ENCODE data around the gene ABTB2.

- TF ChIP-seq, protein P1, sequence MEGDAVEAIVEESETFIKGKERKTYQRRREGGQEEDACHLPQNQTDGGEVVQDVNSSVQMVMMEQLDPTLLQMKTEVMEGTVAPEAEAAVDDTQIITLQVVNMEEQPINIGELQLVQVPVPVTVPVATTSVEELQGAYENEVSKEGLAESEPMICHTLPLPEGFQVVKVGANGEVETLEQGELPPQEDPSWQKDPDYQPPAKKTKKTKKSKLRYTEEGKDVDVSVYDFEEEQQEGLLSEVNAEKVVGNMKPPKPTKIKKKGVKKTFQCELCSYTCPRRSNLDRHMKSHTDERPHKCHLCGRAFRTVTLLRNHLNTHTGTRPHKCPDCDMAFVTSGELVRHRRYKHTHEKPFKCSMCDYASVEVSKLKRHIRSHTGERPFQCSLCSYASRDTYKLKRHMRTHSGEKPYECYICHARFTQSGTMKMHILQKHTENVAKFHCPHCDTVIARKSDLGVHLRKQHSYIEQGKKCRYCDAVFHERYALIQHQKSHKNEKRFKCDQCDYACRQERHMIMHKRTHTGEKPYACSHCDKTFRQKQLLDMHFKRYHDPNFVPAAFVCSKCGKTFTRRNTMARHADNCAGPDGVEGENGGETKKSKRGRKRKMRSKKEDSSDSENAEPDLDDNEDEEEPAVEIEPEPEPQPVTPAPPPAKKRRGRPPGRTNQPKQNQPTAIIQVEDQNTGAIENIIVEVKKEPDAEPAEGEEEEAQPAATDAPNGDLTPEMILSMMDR (conservative IDR thresholded peaks at IDR 0.05; ENCODE audit: low read length) = no peak
- no peak for TF ChIP-seq EZH2phosphoT487 (IDR thresholded peaks at IDR 0.05; ENCODE audit: borderline replicate concordance, low read depth, low read length)
Observed at GRCh38 chr11:34268906-34269430, 88.8 kb downstream of the ABTB2 start.
